ENCODE data around the gene TLR10.
A peak's percentile ranks its signal among the peaks of the same experiment; 100 is the strongest.

TLR10 gene

DNA sequence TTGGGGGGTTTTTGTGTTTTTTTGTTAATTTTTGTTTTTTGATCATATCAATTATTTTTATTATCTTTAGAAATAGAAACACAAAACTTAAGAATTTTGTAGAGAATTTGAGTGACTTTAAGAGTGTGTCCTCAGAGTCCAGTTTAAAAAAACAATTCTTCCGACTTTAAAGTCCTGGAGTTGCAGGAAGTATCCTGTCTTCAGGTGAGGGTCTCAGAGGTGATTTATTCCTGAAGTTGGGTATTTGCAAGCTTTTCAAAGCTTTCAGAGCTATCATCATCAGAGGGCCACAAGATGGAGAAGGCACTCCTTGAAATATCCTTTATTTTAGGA is 23.0 kb downstream of the TLR10 start:
- DNase-seq = no peak

DNA sequence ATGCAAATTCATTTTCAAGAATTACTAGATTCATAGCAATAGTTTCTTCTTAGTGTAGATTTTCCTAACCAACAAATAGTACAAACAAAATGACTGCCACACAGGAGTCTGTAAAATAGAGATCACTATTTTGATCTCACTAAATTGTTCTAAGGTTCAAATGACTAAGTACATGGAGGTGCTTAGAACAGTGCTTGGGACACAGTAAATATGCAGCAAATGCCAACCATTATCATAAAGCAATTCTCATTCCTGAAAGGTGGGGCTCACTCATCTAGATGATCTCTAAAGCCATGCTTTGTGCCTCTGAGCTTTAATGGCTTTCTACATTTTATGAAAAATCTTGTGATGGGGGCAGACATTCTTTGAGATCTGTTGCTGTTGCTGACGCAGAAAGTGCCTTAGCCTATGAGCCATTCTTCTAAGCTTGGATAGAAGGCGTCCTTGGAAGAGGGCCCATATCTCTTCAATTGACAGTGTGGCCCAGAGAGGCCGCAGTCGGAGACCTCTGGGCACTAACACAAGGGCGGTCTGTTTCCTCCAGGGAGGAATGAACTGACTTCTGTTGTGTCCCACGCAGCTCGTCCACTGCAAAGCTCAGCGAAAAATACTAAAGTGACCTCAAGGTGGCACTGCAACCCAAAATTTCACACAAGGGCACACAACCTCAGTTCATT is 23.5 kb downstream of the TLR10 start:
- DNase-seq = peak; percentile 46

DNA sequence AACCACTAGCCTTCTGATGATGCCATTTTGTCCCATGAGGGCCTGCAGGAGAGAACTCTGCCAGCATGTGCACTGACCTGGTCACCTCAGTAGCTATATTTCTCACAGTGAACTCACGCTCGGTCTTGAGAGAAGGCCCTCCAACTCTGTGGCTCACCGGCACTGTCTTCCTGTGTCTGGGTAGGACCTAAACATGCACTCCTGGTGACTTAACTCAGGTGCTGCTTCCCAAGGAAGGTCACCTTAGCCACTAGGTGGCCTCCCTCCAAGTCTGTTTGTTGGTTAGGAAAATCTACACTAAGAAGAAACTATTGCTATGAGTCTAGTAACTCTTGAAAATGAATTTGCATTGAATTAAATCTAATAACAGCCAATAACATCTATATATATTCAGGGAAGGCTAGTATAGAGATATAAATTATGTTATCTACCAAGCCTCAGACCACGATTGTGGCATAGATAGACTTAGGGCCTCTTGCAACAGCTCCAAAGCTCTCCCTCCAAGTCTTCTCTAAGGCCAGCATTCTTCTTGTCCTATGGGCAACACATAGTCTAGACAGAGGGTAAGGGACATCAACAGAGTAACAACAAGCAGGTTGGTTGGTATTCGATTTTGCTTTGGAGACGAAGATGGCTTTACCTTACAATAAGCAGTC is 24.7 kb downstream of the TLR10 start:
- DNase-seq = no peak

DNA sequence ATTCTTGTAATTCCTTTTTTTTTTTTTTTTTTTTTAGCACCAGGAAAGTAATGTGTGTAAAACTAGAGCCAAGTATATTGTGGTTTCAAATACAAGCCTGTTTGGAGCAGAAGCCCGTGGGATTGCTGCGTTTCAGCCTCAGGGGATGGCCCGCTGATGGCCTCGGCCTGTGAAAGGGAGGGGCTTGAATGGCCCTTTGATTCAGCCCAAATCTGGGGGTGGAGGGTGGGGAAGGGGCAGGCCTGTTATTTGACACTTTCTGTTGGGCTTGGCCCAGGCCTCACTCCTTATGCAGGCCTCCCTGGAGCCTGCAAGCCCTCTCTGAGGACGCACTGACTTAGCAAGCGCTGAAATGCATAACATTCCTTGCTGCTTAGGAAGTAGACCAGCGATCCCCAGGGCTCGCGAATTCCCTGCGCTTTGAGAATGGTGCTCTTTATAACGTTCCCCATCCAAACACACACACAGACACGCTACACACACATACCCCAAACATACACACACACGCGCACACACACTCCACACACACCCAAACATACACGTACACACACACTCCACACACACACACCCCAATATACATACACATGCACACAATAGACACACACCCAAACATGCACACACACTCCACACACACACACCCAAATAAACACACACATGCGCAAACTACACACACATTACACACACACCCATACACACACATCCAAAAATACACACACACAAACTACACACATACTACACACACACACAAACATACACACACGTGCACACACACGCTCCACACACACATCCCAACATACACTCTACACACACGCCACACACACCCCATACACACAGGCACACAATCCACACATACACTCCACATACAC is 29.6 kb downstream of the TLR10 start:
- DNase-seq = no peak

DNA sequence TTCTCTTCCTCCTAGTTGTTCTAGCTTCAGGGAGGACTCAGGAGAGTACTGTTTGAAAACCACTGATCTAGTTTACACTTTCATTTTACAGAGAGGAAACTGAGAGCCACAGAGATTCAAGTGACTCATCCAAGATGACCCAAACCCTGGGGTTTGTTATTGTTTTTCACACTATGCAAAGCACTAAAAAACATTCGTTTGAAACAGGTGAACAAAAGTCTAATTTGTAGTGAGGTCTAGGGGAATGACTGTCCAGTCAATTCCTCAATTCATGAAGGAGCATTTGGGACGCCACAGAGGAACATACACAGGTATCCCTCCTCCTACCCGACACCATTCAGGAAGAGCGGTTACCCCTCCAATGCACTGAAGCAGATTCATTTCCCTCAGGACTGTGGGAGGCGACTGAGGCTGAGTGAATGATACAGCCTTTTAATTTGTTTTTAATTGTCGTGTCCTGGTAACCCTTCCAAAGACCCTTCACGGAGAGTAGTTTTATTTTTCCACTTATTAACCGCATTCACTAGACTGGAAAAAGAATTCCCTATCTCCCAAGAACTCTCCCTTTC is 30.3 kb downstream of the TLR10 start:
- no peak for DNase-seq

DNA sequence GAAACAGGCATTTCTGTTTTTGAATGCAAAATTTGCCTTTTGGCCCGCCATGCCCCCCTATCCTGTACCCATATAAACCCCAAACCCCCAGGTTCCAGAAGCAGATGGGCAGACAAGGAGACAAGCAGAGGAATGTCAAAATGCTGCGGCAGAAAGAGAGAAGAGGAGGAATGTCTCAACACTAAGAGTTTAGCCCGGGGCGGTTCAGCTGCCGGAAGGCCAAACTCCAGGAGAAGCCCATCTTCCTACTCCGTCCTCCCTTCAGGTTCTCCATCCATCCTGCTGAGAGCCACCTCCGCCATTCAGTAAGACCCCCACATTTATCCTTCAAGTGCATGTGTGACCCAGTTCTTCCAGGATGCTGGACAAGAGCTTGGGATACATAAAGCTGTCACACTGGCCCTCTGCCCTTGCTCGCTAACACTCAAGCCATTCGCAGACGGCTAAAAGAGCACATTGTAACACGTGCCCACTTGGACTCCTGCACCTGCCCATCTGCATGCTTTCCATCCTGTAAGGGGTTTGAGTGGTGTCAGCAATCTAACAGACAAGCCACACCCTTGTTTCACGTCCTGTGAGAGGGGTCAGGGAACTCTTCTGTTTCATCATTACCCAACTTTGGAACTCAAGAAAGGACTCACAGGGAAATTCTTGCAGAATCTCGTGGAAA is 31.3 kb downstream of the TLR10 start:
- DNase-seq = no peak

DNA sequence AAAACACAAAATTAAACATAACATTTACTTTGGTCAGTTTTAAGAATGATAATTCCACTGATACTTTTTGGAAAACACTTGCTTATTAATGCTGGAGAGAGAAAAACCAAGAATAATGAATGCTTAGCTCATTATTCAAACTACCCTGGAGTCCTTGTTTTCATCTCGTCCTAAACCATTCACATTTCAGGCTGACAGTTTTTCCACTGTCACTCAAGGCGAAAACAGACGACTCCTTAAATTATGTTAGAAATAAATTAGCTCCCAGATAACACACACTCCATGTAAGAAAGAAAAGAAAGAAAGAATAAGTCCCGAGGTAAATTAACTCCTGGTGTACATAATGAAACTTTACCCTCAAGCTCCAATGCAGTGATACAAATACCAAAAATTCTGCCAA is 33.5 kb downstream of the TLR10 start:
- DNase-seq = no peak

DNA sequence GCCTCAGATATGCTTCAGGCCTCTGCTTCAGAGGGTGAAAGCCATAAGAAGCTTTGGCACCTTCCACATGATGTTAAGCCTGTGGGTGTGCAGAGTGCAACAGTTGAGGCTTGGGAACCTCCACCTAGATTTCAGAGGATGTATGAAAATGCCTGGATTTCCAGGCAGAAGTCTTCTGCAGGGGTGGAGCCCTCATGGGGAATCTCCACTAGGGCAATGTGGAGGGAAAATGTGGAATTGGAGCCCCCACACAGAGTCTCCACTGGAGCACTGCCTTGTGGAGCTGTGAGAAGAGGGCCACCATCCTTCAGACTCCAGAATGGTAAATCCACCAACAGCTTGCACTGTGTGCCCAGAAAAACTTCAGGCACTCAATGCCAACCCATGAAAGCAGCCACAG is 35.2 kb downstream of the TLR10 start:
- DNase-seq = no peak

DNA sequence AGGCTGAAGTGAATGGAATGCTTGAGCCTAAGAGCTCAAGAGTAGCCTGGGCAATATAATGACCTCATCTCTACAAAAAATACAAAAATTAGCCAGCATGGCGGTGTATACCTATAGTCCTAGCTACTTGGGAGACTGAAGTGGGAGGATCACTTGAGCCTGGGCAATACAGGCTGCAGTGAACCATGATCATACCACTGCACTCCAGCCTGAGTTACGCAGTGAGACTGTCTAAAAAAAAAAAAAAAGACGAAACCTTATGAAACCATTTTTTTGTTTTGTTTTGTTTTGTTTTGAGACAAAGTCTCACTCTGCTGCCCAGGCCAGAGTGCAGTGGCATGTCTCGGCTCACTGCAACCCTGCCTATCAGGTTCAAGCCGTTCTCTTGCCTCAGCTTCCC is 36.9 kb downstream of the TLR10 start:
- no peak for DNase-seq

DNA sequence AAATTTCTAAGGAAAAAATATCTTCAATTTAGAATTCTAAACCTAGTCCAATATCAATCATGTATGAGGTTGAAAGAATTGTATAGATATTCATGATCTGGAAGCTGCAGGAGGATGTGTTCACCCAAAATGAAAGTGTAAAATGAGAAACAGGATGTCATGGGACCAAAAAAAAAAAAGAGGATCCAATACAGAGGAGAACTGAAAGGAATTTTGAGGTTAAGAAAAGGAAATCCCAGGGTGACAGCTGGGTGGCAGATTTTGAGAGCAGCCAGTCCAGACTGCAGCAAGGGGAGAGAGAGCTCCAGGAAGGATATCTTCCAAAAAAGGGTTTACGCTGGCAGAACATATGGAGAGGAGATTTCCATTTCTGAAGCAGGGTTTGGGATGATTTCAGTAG is 38.9 kb downstream of the TLR10 start:
- DNase-seq = no peak

DNA sequence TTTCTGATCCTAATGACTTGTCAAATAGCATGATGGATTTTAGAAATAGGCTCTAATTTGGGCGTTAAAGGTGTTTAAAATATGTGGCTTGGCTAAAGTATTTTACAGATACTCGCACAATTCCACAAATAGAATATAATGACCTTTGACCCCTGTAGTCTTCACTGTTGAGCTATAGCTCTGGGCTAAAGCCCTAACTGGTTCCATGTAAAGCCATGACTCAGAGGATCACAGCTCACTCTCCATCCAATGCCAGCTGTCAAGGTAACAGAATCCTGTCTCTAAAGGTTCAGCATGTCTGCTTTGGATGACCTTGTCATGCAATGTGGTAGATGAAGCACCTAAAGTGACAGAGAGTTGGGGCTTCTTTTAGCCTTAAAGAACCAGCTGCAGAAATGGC is 42.5 kb downstream of the TLR10 start:
- DNase-seq = no peak

DNA sequence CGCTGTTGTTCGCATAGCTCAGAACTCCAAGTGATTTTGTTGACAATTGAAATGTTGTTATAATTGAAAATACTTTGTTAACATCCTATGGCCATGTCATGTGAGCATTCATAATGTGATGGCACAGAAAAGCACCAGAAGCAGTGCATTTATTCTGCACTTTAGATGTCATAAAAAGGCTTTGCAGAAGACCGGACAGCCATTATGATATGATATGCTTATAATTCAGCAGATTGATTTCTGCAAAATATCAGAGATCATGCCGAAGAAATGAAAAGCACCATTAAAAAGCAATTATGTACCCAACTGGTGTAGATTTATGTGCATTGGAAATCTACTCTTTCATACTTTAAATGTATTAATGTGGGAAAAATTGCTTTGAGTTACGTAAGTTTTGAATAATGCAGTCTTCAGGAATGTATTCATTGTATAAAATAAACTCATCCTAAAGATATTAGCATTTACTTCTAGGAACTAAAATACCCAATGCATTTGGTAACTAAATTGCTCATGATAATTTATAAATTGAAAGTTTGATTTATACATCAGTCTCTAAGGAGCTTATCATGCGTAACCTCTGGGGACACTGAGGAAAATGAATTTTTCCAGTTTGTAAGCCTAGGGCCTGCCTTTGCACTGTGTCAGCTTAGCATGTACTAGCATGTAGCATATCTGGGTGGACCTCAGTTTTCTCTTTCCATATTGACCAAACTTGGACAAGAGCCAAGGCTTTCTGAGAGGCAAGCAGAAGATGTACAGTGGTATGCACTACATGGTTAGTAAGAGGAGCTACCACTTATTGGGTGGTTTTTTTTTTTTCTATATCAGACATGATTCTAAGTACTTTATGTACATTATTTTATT is 43.6 kb downstream of the TLR10 start:
- DNase-seq = no peak

DNA sequence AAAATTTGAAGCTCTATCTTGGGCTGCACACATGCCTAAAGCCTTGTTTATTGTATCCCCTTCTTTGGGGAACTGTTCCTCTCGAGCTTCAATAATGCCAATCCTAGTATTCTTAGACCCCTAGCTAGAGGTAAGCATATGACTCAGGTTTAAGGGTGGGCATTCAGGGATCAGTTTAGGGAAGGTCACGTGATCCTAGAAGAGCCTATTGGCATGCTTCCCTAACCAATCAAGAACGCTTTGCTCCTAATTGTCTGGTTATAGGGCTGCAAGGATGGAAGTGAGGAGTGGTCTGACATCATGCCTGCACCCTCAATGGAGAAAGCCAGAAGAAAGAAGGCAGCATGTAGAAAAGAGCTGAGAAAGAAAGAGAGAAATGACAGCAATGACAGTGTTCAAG is 46.9 kb downstream of the TLR10 start:
- DNase-seq = no peak

DNA sequence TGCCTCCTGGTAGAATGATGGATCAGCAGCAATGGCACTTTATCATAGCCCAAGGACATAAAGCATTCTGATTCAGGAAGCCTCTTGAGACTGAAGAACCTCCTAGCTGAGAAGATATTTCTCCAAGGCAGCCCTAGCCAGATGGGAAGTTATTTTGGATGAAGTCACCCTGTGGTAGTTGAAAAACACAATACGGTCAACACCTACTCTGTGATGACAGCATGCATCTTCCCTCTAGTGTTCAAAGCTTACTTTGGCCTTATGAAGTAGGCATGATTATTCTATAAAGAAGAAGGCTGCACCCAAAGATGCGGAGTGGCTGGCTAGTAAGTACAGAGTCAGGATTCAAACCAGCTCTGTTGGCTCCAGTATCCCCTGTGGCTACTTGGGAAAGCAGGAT is 47.9 kb downstream of the TLR10 start:
- no peak for DNase-seq

DNA sequence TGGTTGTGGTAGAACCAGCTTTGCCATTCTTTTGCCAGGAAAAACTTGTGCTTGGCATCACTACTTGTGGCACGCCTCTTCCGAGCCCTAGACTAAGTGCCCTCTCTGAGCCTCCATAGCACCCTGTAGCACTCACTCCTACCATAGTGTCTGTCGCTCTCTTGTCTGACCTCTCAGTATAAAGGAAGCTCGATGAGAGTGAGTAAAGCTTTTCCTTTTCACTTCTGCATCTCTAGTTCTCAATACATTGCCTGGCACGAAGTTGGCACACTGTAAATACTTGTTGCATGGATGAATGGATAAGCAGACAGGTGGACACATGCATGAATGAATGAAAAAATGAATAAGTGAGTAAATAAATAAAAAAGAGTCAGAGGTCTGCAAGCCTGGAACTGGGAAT is 48.3 kb downstream of the TLR10 start:
- DNase-seq = no peak

DNA sequence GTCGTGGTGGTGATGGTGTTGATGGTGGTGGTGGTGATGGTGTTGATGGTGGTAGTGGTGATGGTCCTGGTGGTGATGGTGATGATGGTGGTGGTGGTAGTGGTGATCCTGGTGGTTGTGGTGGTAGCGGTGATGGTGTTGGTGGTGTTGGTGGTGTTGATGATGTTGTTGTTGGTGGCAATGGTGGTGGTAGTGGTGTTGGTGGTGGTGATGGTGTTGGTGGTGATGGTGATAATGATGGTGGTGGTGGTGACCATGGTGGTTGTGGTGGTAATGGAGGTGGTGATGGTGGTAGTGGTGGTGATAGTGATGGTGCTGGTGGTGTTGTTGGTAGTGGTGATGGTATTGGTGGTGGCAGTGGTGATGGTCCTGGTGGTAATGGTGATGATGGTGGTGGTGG is 49.1 kb downstream of the TLR10 start:
- DNase-seq = no peak

DNA sequence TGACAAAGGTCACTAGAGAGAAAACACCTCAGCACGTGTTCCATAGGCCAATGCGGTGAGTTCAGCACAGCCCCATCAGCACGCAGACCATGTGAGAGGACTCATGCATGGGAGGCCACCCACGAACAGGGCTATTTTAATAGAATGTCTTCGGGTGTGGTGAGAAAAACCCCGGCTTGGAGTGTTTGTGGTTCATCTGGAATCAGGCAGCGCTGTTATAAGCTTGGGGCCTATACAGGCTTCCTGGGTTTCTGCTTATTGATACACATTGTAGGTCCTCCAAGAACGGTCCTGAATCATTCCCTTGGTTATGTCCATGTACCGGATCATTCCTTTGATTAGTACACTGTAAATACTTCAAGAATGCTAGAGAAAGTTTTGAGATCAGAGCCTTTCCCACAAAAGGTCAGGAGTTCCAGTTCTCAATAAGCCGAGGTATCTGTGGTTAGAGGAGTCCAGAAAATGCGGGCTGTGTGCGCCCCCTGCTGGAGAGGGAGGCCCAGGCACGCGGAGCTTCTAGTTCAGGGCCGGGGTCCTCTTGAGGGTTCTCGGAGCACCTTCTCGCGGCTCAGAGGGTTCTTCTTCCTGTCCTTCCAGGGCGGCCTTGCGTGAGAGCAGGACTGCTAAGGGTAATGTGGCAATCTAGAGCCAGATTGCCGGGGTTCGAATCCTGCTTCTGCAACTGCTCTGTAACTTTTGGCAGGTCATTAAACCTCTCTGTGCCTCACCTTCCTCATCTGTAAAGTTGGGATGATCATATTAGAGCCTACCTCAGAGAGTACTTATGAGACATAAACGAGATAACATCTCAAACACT is 51.8 kb downstream of the TLR10 start:
- peak; percentile 71 for DNase-seq

DNA sequence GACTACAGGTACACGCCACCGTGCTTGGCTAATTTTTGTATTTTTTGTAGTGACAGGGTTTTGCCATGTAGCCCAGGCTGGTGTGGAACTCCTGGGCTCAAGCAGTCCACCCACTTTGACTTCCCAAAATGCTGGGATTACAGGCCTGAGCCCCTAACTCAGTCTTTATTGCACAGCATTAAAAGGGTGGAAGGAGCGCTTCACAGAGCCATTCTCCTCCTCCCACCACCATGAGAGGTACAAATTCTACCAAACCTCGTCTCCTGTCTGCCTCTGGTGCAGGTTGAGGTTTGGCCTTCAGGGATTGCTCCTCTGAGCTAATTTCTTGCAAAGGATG is 52.3 kb downstream of the TLR10 start:
- no peak for DNase-seq

DNA sequence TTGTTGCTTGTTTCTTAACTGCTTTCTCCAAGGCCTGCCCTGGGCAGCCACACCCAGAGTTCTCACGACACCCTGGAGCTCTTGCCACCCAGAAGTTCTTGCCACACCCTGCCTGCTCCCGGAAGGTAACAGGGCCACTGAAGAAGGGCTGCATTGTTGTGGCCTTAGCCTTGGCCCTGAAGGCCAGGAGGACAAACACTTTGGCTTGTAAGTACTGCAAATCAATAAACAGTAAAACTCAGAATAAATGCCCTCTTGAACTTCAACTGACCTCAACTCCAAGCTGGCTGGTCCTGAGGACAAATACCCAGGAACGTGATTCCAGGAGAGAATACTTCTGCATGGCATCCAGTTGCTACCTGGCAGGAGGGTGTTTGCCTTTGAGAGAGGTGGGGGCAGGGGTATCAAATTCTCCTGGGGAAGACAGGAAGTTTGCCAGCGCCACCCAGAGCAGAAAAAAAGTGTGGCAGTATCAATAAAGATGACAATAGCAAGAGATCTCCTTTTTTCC is 54.1 kb downstream of the TLR10 start:
- no peak for DNase-seq

DNA sequence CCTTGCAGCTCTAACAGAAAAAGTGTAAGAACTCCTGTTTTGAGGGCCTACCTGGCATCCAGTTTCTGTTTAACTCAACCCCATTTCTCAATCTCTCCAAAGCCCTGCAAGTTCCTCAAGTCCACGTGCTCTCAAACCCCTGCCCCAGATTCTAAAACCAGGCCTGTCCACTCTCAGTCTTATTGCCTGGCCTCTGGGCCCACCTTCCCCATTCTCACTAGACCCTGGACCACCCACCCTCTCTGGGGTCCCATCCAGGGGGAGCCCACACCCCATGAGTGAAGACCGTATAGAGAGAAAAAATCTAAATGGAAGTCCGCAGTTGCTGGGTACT is 58.3 kb downstream of the TLR10 start:
- no peak for DNase-seq

DNA sequence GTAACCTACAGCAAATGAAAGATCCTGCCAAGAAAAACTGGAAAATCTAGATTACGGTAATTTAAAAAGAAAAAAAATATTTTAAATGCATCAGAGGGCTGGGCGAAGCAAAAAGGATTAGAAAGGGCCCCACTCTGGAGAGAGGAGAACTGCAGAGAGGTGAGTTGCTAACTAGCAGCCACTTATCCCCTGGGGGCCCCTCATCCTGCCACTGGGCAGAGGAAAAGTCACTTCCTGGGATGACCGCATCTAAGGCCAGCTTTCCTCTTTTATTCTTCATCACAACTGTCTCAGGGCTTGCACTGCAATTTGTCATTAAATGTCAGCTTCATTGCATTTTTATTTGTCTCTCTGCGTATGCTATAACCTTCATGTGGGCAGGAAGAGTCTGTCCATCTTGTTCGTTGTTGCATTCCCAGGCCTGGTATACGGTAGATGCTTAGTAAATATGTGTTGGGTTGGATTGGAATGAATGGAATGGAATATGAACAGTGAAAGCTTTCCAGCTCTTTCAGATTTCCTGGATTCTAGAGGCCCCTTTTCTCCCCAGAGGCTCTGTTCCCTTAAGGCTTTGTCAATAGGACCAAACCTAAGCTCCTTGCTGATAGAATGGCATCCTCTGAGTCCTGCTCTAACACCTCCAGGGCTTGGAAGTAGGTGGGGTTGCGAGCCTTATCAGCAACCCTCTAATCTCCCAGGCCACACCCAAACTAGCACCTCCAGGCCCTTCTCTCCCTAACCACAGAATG is 58.9 kb downstream of the TLR10 start:
- no peak for DNase-seq

All from central memory CD4-positive, alpha-beta T cell (primary cell).